HG03095 (cell line): ENCODE measurements around the gene LRIG1.
"Not testable (repeated sequence)": the region's sequence is repeated elsewhere in the genome, so short reads cannot be mapped to it uniquely, and the experiment has no call there.

Experiments
- ATAC-seq: cut with Tn5 transposase; IDR thresholded peaks from one replicate; pipeline ENCODE4 v1.9.1; 2021; ENCODE audit warnings: moderate library complexity; ENCODE audit not compliant: unreplicated experiment

The LRIG1 gene

DNA sequence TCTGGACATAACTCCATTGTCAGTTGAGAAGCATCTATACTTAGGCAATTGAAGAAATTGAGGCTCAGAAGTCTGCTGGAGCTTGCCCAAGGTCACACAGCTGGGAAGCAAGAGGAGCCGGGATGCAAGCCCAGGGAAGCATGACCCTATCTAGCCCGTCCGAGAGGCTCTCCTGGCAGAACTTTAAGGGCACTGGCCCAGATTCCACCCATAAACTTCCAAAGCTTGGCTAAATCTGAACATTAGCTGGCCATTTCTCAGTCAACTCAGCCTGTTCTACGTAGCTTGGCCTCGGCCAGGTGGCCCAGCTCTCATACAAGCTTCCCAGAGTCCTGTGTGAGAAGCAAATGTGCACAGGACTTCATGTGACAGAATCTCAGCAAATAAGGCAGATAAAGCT is 75.8 kb downstream of the LRIG1 start:
- ATAC-seq, result no peak

DNA sequence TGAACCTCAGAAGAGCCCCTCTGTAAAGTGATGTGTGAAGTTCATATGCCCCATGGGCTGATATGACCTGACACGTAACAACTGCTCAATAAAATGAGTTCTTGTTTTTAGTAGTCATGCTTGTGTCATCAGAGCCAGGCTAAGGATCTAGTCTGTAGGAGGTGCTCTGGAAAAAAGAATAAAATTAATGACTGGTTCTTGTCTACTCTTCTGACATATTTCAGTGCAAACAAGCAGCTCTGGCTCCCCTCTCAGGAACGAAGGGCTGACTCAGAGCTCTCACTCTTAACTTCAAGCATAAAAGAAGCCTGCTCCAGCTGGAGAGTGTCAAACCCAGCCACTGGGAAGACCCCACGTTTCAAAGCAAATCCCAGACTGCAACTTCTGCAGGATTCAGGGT is 77.0 kb downstream of the LRIG1 start:
- no peak for ATAC-seq

DNA sequence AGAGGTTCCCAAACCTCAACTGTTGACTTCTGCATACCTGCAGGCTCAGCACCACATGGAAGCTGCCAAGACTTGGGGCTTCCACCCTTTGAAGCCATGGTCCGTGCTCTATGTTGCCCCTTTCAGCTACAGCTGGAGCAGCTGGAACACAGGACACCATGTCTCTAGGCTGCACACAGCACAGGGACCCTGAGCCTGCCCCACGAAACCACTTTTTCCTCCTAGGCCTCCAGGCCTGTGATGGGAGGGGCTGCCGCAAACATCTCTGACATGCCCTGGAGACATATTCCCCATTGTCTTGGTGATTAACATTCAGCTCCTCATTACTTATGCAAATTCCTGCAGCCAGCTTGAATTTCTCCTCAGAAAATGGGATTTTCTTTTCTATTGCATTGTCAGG is 78.9 kb downstream of the LRIG1 start:
- ATAC-seq, result not testable (repeated sequence)

DNA sequence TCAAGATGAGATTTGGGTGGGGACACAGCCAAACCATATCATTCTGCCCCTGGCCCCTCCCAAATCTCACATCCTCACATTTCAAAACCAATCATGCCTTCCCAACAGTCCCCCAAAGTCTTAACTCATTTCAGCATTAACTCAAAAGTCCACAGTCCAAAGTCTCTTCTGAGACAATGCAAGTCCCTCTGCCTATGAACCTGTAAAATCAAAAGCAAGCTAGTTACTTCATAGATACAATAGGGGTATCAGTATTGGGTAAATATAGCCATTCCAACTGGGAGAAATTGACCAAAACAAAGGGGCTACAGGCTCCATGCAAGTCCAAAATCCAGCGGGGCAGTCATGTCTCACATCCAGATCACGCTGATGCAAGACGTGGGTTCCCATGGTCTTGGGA is 79.7 kb downstream of the LRIG1 start:
- not testable (repeated sequence) for ATAC-seq

DNA sequence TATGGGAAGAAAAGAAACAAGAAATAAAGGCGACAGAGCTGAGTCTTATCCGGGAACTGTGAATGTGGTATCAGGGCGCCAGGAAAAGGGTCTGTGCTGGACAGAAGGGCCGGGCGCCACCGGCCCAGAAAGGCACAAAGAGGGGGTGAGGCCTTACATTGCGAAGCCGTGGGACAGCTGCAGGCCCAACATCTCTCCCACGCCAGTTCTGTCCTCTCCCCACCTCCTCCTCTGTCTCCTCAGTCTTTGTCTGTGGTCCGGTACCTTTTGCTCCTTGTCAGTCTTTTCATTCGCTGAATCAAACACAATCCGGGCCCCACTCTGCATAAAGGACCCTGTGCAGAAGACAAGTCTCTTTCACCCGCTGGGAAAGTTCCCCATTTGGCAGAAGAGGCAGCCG is 81.8 kb downstream of the LRIG1 start:
- no peak for ATAC-seq

DNA sequence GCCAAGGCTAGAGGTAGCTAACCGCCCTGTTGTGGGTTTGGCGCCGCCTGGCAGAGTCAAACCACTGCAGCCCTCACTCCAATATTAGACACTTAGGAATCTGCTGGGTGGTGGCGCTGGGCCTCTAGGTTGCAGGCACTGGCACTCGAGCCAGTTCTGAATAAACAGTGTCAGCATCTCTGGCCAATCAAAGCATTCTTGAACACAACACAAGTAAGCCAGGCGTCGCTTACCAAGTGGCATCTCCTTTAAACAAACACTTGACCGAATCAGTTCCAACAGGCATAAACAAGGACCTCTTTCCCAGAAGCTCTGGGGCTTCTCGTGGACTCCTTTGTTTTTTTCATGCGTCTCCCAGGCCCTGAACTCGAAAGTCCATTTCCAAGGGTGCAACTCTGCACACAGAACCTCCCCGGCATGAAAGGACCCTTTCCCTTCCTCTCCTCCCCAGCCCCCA is 82.3 kb downstream of the LRIG1 start:
- no peak for ATAC-seq

DNA sequence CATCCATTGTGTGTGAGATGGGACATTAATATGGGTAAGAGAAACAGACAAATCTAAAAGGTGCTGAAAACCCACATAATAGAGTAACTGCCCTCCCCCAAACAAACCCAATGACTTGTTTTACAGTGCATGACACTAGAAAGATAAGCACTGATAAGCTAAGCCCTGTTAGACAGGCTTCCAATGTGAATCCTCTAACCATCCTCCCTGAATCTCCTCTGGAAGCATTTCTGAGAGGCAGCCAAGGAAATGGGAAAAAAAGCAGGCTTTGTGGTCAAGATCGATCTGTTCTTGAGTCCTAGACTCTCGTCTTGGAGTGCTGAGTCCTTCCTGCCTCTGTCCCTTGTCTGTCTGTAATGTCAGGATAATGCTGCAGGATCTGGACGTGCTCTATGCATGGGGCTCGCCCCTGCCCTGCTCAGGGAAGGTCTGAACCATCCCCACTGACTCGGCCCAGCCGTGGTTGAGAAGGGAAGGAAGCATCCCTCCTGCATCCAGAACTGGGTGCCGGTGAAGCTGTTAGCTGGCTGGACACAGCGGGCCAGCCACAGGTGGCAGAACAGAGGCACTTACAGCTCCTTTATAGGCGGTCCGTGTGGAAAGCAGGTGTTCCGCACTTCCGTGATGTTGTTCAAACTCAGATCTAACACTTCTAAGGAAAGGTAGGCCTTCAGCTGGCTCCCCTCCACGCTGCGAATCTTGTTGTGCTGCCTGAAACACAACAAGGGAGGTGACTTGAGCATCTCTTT is 84.1 kb downstream of the LRIG1 start:
- no peak for ATAC-seq

DNA sequence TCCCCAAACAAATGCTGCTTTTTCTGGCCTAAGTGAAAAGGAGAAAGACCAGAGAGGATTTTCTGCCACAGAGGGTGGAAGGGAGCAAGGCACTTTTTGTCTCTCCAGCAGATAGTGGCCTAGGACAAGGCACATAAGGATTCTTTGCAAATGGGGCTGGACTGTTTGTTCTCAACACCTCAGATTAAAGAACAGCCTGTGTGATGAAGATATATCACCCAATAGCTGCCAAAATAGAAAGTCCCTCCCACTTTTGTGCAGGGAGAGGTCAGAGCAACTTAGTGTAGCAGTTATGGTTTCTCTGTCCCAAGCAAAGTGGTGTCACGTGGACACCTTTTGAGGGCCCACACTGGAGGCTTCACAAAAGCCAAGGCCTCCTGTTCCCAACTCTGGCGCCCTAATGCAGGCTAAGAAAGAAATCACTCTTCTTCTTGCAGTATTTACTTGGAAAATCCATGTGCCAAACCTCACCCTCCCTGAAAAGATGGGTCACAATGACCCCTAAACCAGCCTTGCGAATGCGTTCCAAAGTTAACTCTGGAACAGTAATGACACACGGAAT is 84.9 kb downstream of the LRIG1 start:
- ATAC-seq, result no peak

DNA sequence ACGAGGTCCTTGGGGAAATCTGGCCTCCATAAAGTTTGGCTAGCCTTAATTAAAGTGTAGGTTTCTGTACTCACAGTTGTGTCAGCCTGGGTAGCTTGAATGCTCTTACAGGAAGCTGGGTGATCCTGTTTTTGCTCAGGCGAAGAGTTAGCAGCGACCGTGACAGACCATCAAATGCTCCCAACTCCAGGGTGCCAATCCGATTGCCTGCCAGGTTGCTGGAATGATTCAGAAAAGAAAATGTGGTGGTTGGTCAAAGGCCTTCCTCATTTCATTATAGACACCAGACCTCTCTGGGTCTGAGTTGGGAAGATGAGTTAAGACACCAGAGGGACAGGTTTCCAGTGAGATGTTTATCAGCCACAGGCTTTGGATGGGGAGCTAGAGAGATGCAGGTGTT is 86.0 kb downstream of the LRIG1 start:
- no peak for ATAC-seq

DNA sequence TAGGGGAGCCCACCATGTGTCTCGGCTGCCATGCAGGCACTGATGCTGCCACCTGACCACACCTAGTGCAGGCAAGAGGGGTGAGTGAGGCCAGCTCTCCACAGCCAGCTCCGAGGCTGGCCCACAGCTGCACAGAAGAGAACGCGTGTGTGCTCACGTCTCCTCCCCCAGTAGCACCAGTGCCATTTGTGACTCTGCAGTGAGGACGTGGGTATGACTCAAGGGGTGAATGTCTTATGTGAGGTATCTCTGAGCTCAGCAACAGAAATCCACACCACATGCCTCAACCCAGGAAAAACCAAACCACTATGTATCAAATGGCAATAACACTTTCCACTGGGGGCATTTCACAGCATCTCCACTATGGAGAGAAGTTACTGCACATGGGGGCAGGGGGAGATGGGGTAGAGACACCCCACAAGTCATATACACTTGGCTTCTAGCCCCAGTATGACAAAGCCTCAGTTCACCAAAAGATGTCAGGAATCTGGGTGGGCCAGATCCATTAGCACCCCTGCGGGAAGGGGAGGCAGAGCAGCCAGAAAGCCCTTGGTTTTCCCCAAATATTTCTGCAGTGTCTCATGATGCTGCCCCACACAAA is 87.6 kb downstream of the LRIG1 start:
- ATAC-seq, result no peak

DNA sequence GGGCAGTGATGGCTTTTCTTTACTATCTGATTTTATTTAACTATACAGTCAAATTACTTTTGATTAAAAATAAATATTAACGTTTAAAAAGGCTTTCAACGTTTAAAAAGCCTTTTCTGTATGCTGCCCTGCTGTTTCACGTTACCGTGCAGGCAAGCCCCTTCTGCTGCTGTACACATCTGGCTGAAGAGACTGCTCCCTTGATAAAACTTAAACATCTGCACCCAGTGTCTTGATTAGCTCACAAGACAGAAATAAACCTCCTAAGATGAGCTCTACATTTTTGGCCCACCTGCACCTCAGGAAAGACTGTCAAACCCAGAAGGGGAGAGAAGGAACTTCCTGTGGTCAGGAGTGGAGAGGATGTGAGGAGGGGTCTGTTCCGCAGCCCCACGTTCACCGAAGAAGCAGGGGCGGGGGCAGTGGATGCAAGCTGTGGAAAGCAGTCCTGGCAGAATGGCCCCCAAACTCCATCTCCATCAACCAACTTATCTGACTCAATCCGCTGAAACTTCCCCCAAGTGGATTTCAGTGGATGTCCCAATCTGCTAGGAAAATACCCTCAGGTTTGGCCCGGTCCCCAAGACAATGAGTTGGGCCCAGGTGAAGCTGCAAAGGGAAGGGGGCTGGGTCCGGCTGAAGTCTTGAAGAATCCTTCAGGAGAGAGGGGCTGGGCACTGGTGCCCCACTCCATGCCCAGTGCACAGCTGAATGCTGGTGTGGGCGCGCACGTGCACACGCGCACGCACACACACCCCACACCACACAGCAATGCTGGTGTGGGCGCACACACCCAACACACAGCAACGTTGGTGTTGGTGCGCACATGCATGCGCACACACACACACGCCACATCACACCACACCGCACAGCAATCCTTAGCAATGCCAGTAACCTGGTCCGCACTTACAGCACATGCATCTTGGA is 88.6 kb downstream of the LRIG1 start:
- no peak for ATAC-seq

DNA sequence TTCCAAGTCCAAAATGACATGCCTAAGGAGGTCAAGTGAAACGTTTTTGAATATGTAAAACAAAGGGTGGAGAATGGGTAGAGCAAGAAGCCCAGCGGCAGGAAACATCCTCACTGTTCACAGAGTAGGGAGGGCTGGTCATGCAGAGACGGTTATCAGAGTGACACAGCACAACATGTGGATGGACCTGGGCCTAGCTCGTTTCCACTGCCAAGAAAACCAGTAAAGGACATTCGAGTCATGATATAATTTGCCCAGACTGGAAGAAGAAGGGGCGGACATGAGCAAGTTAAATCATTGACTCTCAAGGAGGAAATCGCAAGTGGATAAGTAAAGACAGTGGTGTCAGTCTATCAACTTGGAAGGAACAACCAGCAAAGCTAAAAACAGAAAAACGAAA is 89.3 kb downstream of the LRIG1 start:
- no peak for ATAC-seq

DNA sequence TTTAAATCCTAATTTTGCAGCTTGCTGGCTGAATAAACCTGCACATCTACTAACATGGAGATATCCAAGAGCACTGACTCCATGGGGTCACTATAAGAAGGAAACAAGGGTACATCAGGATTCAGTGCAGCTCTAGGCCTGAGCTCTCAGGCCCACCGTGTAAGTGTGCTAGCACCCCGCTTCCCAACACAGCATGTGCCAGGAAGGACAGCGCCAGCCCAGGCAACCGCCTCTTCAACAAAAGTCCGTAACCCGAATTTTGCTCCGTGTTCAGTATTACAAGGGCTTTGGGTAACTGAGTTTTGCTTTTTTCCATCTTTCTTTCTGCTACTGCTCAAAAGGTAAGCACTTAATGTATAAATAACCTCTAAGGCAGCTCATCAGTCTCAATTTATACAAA is 89.8 kb downstream of the LRIG1 start:
- ATAC-seq, result no peak

DNA sequence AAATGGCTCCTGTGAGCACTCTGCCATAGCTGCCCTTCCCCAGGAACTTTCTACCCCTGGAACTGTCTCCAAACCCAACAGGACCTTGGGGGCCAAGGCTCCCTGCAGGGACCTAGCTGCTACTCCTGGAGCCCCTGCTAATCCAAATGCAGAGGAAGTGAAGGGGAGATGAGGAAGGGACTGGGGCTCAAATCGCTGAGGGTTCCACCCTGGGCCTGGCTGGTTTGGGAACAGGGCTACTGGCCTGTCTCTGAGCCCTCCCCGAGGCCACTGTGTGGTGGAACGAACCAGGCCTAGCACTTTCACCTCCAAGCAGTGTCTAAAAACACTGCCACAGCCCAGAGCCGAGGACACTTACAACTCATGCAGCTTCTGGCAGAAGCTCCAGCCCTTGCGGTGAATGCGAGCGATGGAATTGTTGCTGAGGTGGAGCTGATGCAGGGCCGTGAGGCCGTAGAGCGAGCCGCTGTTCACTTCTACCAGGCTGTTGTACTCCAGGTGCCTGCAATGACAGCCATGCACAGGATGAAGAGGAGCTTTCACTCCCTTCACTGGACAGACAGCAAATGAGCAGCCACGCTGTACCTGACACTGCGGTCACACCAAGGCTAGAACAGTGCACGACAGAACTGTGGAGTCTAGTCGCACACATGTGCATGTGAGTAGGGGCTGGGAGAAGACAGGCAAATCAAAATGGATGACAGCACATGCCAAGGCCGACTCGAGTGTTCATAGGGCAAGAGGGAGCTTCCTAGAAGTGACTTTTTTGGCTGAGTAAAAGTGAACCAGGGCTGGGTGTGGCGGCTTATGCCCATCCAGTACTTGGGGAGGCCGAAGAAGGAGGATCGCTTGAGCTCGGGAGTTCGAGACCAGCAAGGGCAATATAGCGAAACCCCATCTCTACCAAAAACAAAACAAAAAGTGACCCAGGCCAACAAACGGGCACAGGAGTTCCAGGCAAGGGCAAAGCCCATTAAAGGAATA is 90.8 kb downstream of the LRIG1 start:
- no peak for ATAC-seq

DNA sequence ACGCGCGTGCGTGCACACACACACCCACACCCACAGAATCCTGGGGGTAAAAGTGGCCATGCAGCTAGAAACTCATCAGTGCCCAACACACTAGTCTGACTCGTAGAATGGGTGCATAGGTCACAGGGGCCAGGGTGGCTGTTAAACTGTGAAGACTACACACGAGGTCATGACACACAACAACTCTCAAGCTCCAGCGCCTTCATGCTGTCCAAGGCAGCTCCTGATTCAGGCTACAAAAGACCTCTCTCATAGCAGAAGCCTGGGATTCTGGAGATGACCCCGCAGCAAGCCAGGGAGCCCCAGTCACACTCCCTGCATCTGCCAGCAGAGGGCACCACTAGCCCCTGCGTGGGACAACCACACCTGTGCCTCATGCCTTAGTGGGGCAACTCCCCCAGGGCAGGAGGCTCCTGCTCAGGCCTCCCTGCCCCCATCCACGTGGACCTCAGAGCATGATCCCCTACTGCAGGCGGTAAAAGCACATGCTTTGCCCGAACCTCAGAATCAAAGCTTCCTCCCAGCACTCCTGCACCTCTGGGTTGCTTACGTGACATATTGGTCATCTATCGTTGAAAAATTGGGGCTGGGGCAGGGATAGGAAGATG is 93.1 kb downstream of the LRIG1 start:
- no peak for ATAC-seq

DNA sequence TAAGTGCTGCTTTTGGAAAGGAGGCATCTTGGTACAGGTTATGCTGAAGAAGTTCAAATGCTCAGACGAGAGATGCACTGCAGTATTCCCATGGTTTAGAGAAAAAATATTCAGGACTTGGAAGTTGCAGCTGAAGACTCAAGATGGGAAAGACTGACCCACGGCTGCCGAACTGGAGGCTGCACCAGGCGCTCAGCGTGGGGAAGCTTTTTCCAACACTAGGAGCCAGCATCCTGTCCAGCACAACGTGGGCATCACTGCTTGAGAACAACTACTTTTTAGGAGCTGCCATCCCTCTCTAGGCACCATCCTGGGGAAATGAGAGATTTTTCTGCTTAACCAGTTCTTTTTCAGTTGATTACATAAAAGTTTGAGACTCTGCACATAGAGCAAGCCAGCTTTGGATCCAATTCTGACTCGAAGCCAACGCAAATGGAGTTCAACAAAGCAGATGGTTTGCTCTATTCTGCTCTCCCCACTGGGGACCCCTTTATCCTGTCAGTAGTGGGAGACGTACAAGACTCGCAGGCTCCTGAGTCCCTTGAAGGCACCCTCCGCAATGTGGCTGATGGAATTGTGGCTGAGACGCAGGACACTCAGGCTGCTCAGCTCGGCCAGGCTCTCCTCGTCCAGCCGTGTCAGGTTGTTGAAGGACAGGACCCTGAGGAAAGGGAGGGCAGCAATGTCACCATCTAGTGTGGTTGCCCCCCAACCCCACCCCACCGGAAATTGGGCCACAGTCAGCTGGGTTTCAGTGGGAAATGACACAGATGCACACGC is 93.8 kb downstream of the LRIG1 start:
- ATAC-seq, result no peak

DNA sequence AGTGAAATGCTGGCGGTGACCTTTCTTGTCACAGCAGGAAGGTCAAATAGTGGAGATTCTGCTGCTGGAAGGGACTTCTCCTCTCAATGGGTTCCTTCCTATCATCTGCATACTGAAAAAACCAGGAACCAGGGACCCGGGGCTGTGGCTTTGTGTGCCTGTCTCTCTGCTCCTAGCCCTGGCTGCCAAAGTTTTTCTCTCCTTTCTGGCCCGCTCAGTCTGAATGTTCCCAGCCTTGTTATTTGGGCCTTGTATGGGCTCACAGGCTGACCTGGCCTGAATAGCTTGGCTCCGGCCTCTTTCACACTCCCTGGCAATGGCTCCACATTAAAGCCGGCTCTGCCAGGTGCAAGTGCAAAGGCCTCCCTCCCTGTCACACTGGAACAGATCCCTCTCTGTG is 94.7 kb downstream of the LRIG1 start:
- no peak for ATAC-seq

DNA sequence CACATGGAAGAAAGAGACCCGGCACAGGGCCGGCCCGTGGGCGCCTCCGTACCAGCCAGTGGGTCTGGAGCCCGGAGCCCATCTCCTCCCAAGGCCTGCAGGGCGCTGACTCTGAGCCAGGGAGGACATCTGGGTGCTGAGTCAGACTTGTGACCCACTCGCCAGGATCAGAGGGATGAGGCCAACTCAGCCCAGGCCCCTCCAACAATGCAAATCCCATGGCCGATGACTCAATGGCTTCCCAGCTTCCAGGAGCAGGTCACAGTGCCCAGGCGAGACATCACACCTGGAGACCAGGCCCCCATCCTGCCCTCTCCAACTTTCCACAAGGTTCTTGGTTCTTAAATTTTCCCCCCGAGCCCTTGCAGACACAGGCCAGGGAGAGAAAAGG is 95.1 kb downstream of the LRIG1 start:
- no peak for ATAC-seq
